CD8-positive, alpha-beta memory T cell (primary cell): ENCODE data around the gene CDH23. TPM values are rescaled to one million over a fixed set of nuclear protein-coding genes. Genes with fewer than 3 reads are reported as not detected.
"Not testable (repeated sequence)": the region's sequence is repeated elsewhere in the genome, so short reads cannot be mapped to it uniquely, and the experiment has no call there.

Experiments
- CTCF ChIA-PET: fragments of 350-600 bp; sonication (Branson Sonifier 250); formaldehyde crosslinking; loops from one replicate; lab custom pipeline; 2021; ENCODE audit warnings: antibody characterized with exemption; lab: Charles Lee
- POLR2A ChIA-PET: fragments of 350-600 bp; sonication (Branson Sonifier 250); formaldehyde crosslinking; loops from one replicate; lab custom pipeline; 2021; ENCODE audit warnings: antibody characterized with exemption; lab: Charles Lee
- DNase-seq, 5 donors: peaks; one replicate each; pipeline versions ENCODE4 v3.0.0 to v3.0.0-alpha.2; 2020 to 2022; ENCODE audit warnings: mixed read lengths in 1 of 5
- H3K27ac ChIP-seq: one replicate; pipeline ENCODE4 v1.7.0; 2013; ENCODE audit warnings: low read depth, mild to moderate bottlenecking, low read length, moderate library complexity
- H3K27me3 ChIP-seq: 2 replicates; pipeline ENCODE4 v1.7.0; 2013; ENCODE audit warnings: low read length, mild to moderate bottlenecking; ENCODE audit not compliant: insufficient read depth, poor library complexity, severe bottlenecking
- H3K36me3 ChIP-seq: 2 replicates; pipeline ENCODE4 v1.7.0; 2013; ENCODE audit warnings: mild to moderate bottlenecking, low read length, moderate library complexity; ENCODE audit not compliant: insufficient read depth
- H3K4me1 ChIP-seq: 2 replicates; pipeline ENCODE4 v1.7.0; 2013; ENCODE audit warnings: mild to moderate bottlenecking, low read length, moderate library complexity; ENCODE audit not compliant: insufficient read depth
- H3K4me3 ChIP-seq: 2 replicates; pipeline ENCODE4 v1.7.0; 2013; ENCODE audit warnings: mild to moderate bottlenecking, low read length
- H3K9me3 ChIP-seq: 2 replicates; pipeline ENCODE4 v1.7.0; 2013; ENCODE audit warnings: mild to moderate bottlenecking, low read length
- H3K27ac Mint-ChIP-seq, 8 donors: one replicate each; pipeline ENCODE4 v1.8.0; 2020 to 2021; ENCODE audit warnings: mixed read lengths in 8 of 8, mild to moderate bottlenecking in 6 of 8, inconsistent platforms in 3 of 8, moderate library complexity in 3 of 8
- H3K27me3 Mint-ChIP-seq, 2 donors: one replicate each; pipeline ENCODE4 v1.8.0; 2020 to 2021; ENCODE audit warnings: mixed read lengths in 2 of 2, mild to moderate bottlenecking in 1 of 2, moderate library complexity in 1 of 2
- H3K36me3 Mint-ChIP-seq, 3 donors: one replicate each; pipeline ENCODE4 v1.8.0; 2020 to 2021; ENCODE audit warnings: mixed read lengths in 3 of 3, inconsistent platforms in 1 of 3, mild to moderate bottlenecking in 1 of 3
- H3K4me1 Mint-ChIP-seq, 3 donors: one replicate each; pipeline ENCODE4 v1.8.0; 2020 to 2021; ENCODE audit warnings: mixed read lengths in 3 of 3, inconsistent platforms in 1 of 3, mild to moderate bottlenecking in 1 of 3
- H3K4me3 Mint-ChIP-seq, 7 donors: one replicate each; pipeline ENCODE4 v1.8.0; 2020 to 2021; ENCODE audit warnings: mixed read lengths in 7 of 7, mild to moderate bottlenecking in 6 of 7, moderate library complexity in 4 of 7, inconsistent platforms in 2 of 7
- H3K9me3 Mint-ChIP-seq, 5 donors: one replicate each; pipeline ENCODE4 v1.8.0; 2020 to 2022; ENCODE audit warnings: mixed read lengths in 5 of 5, mild to moderate bottlenecking in 3 of 5, moderate library complexity in 2 of 5, inconsistent platforms in 1 of 5
- polyA plus RNA-seq: library from polyadenylated mRNA; unstranded; fragments of 300-500 nt; fragmentation: Illumina TruSeq; gene quantifications from one replicate; pipeline ENCODE4 v1.2.3, GENCODE V29; 2021
- total RNA-seq, 2 experiments: library from RNA; stranded (reverse); gene quantifications; one replicate each; pipeline ENCODE4 v1.2.3, GENCODE V29; 2021

The CDH23 gene
- total and polyA plus RNA-seq, 3 experiments from 2014 or later = 0.74 to 2.0 (median 0.78) TPM

DNA sequence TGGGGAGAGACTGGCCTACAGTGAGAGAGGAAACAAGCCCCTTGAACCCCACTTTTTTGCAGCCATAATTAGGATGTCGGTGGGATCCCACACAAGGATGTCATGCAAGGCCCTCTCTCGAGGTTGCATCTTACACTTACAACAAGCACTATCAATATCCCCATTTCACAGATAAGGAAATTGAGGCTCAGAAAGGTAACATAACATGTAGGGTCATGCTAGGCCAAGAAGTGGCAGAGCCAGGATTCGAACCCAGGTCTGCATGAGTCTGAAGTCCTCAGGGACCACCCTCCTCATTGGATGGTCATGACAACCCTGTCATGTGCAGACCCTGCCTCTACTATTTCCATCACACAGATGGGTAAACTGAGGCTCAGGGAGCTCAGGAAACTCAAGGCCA is 199.4 kb downstream of the CDH23 start:
- peak overlapping the region in 1 of 8 donors; percentile 34 for H3K27ac Mint-ChIP-seq
- no peak for DNase-seq
- H3K27ac ChIP-seq = no peak overlapping the region
- no peaks in the 10 kb centered on the region for H3K4me1 Mint-ChIP-seq
- H3K9me3 Mint-ChIP-seq = no peaks in the 10 kb centered on the region
- CTCF ChIA-PET = interaction anchor here (1.0 kb wide), 1 partner anchor 26 kb away, joined by 3 read pairs; no protein-coding TSS in a partner anchor
- no peak overlapping the region for H3K4me3 ChIP-seq
- H3K4me3 Mint-ChIP-seq = no peak overlapping the region
- no peaks in the 10 kb centered on the region for H3K27me3 ChIP-seq
- no peaks in the 10 kb centered on the region for H3K4me1 ChIP-seq
- H3K27me3 Mint-ChIP-seq = peaks cover 0 to 1% of the 10 kb centered on the region in 2 donors
- H3K36me3 ChIP-seq = no peaks in the 10 kb centered on the region
- H3K9me3 ChIP-seq = no peaks in the 10 kb centered on the region
- POLR2A ChIA-PET = no interaction called here
- no peaks in the 10 kb centered on the region for H3K36me3 Mint-ChIP-seq

DNA sequence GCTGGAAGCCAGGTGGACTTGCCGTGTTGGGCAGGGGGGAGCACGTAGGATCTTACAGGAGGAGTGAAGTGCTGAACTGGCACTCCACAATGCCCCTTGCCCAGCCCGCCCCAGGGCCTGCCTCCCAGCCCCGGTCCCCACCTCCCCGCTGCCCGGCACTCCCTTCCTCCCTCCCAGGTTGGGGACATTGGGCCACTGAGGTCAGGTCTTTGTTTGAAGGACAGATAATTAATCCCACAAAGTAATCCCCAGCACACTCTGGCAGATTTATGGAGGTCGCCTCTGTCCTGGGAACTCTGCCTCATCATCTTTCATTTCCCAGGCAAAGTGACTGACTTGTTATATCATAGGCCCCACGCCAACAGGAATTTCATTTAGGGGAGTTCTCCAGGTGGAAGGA is 200.0 kb downstream of the CDH23 start:
- Histone ChIP-seq H3K36me3 (no peaks in the 10 kb centered on the region), H3K27ac (no peak overlapping the region), H3K4me1 (no peaks in the 10 kb centered on the region), H3K4me3 (no peak overlapping the region), H3K9me3 (no peaks in the 10 kb centered on the region), H3K27me3 (no peaks in the 10 kb centered on the region)
- no peak for DNase-seq
- no peaks in the 10 kb centered on the region for H3K9me3 Mint-ChIP-seq
- H3K27ac Mint-ChIP-seq = no peak overlapping the region
- H3K36me3 Mint-ChIP-seq = no peaks in the 10 kb centered on the region
- CTCF ChIA-PET = interaction anchor here (1.0 kb wide), 1 partner anchor 27 kb away, joined by 3 read pairs; no protein-coding TSS in a partner anchor
- POLR2A ChIA-PET = no interaction called here
- no peaks in the 10 kb centered on the region for H3K4me1 Mint-ChIP-seq
- peaks cover 0 to 1% of the 10 kb centered on the region in 2 donors for H3K27me3 Mint-ChIP-seq
- no peak overlapping the region for H3K4me3 Mint-ChIP-seq

DNA sequence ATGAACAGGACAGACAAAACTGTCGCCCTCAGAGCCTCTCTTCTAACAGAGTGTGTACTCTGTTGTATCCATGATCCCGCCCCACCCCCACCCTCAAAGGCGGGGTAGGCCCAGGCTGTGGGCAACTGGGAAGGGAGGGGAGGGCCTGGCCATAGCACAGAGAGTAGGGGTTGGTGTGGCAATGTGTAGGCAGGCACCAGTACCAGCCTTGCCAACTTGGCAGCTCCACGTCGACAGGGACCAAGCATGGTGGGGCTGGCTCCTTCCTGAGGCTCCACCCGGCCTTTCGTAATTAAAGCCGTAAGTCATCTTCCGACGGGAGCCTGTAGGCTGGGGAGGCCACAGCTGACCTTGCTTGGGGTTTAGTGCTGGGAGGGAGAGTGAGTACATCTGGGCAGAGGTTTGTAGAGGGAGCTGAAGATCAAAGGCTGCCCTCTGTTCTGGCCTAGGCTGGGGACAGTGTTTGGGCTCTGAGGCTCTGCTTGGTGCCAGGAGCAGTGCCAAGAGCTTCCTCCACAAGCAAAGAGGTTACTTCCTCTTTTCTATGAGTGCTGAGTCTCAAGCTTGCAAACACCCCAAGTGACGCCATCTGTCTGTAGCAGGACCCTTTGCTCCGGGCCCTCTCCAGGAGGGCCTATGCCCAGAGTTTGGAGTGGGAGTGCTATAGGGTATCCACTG is 201.2 kb downstream of the CDH23 start:
- H3K9me3 Mint-ChIP-seq = no peaks in the 10 kb centered on the region

DNA sequence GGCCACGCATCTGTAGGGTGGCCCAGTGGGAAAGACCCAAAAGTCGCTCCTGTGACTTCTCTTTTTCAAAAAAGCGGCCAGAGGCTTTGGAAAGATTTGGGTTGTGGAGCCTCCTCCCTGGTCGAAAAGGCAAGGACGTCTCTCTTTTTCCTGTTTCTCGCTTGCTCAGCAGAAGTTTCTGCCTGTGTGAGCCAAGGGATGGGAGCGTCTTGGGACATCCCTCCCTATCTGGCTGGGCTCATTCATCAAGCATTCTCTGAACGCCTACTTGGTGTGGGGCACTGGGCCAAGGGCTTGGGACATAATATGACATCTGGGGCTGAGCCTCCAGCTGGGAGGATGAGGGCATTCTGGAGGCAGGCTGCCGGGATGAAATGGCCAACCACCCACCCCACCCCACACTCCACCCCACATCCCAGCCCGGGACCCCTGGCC is 201.9 kb downstream of the CDH23 start:
- H3K9me3 Mint-ChIP-seq = no peaks in the 10 kb centered on the region
- peak overlapping the region in 1 of 8 donors; percentile 88 for H3K27ac Mint-ChIP-seq
- no peaks in the 10 kb centered on the region for H3K4me1 ChIP-seq
- H3K36me3 Mint-ChIP-seq = no peaks in the 10 kb centered on the region
- no peaks in the 10 kb centered on the region for H3K36me3 ChIP-seq
- no peaks in the 10 kb centered on the region for H3K4me1 Mint-ChIP-seq
- no peak for DNase-seq
- POLR2A ChIA-PET = no interaction called here
- CTCF ChIA-PET = no interaction called here
- H3K27me3 ChIP-seq = no peaks in the 10 kb centered on the region
- H3K9me3 ChIP-seq = no peaks in the 10 kb centered on the region
- no peak overlapping the region for H3K4me3 ChIP-seq
- H3K27me3 Mint-ChIP-seq = peaks cover 0 to 2% of the 10 kb centered on the region in 2 donors
- no peak overlapping the region for H3K4me3 Mint-ChIP-seq
- no peak overlapping the region for H3K27ac ChIP-seq

More for the DNA sequence above, 201.2 kb downstream of the CDH23 start:
- POLR2A ChIA-PET = no interaction called here
- Histone ChIP-seq H3K4me1 (no peaks in the 10 kb centered on the region), H3K27me3 (no peaks in the 10 kb centered on the region), H3K9me3 (no peaks in the 10 kb centered on the region), H3K4me3 (no peak overlapping the region), H3K36me3 (no peaks in the 10 kb centered on the region), H3K27ac (no peak overlapping the region)
- H3K4me3 Mint-ChIP-seq = no peak overlapping the region
- no peaks in the 10 kb centered on the region for H3K36me3 Mint-ChIP-seq
- no peak for DNase-seq
- H3K27me3 Mint-ChIP-seq = peaks cover 0 to 2% of the 10 kb centered on the region in 2 donors
- H3K27ac Mint-ChIP-seq = no peak overlapping the region
- H3K4me1 Mint-ChIP-seq = no peaks in the 10 kb centered on the region
- CTCF ChIA-PET = no interaction called here

DNA sequence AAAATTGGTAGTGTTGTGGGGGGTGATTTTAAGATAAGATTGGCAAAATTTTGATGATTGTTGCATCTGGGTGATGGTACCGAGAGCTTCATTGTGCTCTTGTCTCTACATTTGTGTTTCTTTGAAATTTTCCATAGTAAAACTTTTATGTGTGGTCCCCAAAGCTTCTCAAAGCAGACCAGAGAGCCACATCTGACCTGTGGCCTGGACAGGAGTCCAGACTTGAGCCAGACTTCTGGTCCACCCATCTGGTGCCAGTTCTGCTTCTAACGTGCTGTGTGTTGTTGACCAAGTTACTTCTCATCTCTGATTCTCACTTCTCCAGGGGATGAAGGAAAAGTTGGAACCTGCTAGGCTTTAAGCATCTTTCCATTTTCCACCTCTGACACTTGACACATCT is 202.8 kb downstream of the CDH23 start:
- ChIA-PET POLR2A (no interaction called here), CTCF (interaction anchor here (1.4 kb wide), 1 partner anchor 10 kb away, joined by 5 read pairs; no protein-coding TSS in a partner anchor)
- no peaks in the 10 kb centered on the region for H3K36me3 Mint-ChIP-seq
- Histone ChIP-seq H3K4me3 (no peak overlapping the region), H3K36me3 (no peaks in the 10 kb centered on the region), H3K27me3 (no peaks in the 10 kb centered on the region), H3K9me3 (no peaks in the 10 kb centered on the region), H3K27ac (no peak overlapping the region), H3K4me1 (no peaks in the 10 kb centered on the region)
- H3K4me1 Mint-ChIP-seq = no peaks in the 10 kb centered on the region
- peaks cover 0 to 2% of the 10 kb centered on the region in 2 donors for H3K27me3 Mint-ChIP-seq
- no peaks in the 10 kb centered on the region for H3K9me3 Mint-ChIP-seq
- no peak overlapping the region for H3K4me3 Mint-ChIP-seq
- no peak overlapping the region for H3K27ac Mint-ChIP-seq
- DNase-seq = no peak

DNA sequence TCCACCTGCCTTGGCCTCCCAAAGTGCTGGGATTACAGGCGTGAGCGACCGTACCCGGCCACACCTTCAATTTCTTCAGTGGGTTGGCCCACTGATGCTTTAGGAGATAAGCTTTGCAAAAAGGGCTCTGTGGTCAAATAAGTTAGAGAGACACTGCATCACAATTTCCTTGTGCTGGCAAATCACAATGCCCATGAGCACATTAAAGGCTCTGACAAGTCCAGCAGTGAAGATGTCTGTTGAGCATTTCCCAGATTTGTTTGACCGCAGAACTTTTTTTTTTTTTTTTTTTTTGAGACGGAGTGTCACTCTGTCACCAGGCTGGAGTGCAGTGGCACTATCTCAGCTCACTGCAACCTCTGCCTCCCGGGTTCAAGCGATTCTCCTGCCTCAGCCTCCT is 203.5 kb downstream of the CDH23 start:
- H3K9me3 ChIP-seq, H3K4me3 Mint-ChIP-seq, H3K36me3 ChIP-seq, H3K27me3 ChIP-seq, H3K36me3 Mint-ChIP-seq, H3K27ac Mint-ChIP-seq, H3K4me1 Mint-ChIP-seq, H3K27ac ChIP-seq, POLR2A ChIA-PET, H3K9me3 Mint-ChIP-seq, DNase-seq, H3K4me1 ChIP-seq, H3K4me3 ChIP-seq, H3K27me3 Mint-ChIP-seq: not testable (repeated sequence)
- CTCF ChIA-PET = interaction anchor here (1.4 kb wide), 1 partner anchor 9 kb away, joined by 5 read pairs; no protein-coding TSS in a partner anchor

DNA sequence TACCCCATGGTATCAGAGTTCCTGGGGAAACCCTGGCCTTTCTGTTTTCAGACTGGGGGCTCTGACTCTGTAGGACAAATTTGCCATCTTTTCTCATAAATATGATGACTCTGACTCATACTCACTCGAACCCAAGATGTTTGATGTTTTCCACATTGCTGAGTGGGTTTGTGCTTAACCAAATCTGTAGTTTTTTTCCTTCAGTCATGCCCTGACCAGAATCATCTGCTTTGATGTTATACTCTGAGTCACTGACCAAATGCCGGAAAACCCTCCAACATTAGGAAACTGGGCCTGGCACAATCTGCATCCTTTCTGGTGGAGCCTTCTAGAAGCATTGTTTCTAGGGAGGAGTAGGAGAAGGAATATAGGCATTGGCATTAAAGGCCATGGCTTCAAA is 204.1 kb downstream of the CDH23 start:
- Histone ChIP-seq H3K36me3 (no peaks in the 10 kb centered on the region), H3K27ac (no peak overlapping the region), H3K4me3 (no peak overlapping the region), H3K27me3 (no peaks in the 10 kb centered on the region), H3K9me3 (no peaks in the 10 kb centered on the region), H3K4me1 (no peaks in the 10 kb centered on the region)
- Mint-ChIP-seq H3K27ac (peak overlapping the region in 1 of 8 donors; percentile 58), H3K36me3 (no peaks in the 10 kb centered on the region), H3K4me3 (no peak overlapping the region), H3K27me3 (peaks cover 0 to 2% of the 10 kb centered on the region in 2 donors), H3K9me3 (no peaks in the 10 kb centered on the region), H3K4me1 (no peaks in the 10 kb centered on the region)
- no peak for DNase-seq
- CTCF ChIA-PET = interaction anchor here (1.4 kb wide), 1 partner anchor 8 kb away, joined by 5 read pairs; no protein-coding TSS in a partner anchor
- POLR2A ChIA-PET = no interaction called here

DNA sequence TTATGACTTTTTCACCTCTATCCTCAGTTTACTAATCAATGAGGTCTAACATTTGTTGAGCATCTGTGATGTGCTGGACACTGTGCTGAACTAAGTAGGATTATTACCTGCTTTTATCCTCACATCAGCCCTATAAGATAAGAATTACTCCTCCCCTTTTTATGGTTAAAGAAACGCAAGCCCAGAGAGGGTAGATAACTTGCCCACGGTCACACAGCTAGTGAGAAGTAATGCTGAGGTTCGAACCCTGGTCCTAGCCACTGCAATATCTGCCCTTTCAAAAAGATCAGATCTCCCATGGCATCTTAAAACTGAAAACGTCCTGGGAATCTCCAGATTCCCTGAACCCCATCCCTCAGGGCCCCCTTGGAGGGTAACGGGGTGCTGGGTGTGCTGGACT is 204.6 kb downstream of the CDH23 start:
- Histone ChIP-seq H3K4me1 (no peaks in the 10 kb centered on the region), H3K9me3 (no peaks in the 10 kb centered on the region), H3K4me3 (no peak overlapping the region), H3K36me3 (no peaks in the 10 kb centered on the region), H3K27me3 (no peaks in the 10 kb centered on the region), H3K27ac (no peak overlapping the region)
- ChIA-PET CTCF (no interaction called here), POLR2A (no interaction called here)
- H3K4me3 Mint-ChIP-seq = no peak overlapping the region
- peaks cover 0 to 2% of the 10 kb centered on the region in 2 donors for H3K27me3 Mint-ChIP-seq
- H3K4me1 Mint-ChIP-seq = no peaks in the 10 kb centered on the region
- H3K36me3 Mint-ChIP-seq = no peaks in the 10 kb centered on the region
- no peak overlapping the region for H3K27ac Mint-ChIP-seq
- DNase-seq = no peak
- H3K9me3 Mint-ChIP-seq = no peaks in the 10 kb centered on the region
